ENCODE results near the gene CEMIP. TPM values are rescaled to one million over a fixed set of nuclear protein-coding genes. Genes with fewer than 3 reads are reported as not detected.

CEMIP gene
- polyA plus RNA-seq, 1 experiment: 221 TPM

DNA sequence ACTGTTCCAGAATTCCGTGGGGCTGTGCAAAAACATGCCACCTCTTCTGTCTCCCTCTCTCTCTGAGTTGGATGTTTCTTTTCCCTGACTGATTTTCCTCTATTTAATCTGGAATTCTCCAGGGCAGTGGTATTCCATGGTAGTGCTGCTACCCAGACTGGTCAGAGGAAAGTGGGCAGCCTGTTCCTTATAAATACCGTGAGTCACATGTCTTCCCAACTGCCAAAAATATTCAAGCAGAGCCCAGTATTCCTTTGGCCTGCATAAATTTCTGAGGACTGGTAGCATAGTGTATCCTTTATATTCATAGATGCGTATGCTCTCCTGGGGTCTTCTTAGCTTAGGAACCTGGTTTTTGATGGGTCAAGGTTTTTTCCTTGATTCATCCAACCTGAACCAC is 40.9 kb downstream of the CEMIP start:
- Histone ChIP-seq H3K9me3 (ENCODE audit: control insufficient read depth, insufficient read depth, low read length) (no peaks in the 10 kb centered on the region), H3K27ac (ENCODE audit: low read depth, low read length) (no peak overlapping the region), H3K4me3 (ENCODE audit: low read depth, low read length) (no peak overlapping the region), H3K27me3 (ENCODE audit: control insufficient read depth, insufficient read depth, low read length) (peaks cover 2% of the 10 kb centered on the region)
- no peak for DNase-seq (ENCODE audit: low read depth, low spot score)
- POLR2A ChIA-PET: no interaction called here
- CTCF ChIA-PET: interaction anchor here (1.1 kb wide), 1 partner anchor 149 kb away, joined by 3 read pairs; no protein-coding TSS in a partner anchor
- TF ChIP-seq CTCF (IDR thresholded peaks at IDR 0.05; ENCODE audit: low read depth, low read length): no peak

- TF ChIP-seq CTCF (IDR thresholded peaks at IDR 0.05; ENCODE audit: low read depth, low read length): no peak
- H3K9me3 ChIP-seq (ENCODE audit: control insufficient read depth, insufficient read depth, low read length): no peaks in the 10 kb centered on the region
- POLR2A ChIA-PET: no interaction called here
- CTCF ChIA-PET: interaction anchor here (1.1 kb wide), 1 partner anchor 255 kb away, joined by 3 read pairs; no protein-coding TSS in a partner anchor
- no peaks in the 10 kb centered on the region for H3K27me3 ChIP-seq (ENCODE audit: control insufficient read depth, insufficient read depth, low read length)
- no peak for DNase-seq (ENCODE audit: low read depth, low spot score)
- no peak overlapping the region for H3K27ac ChIP-seq (ENCODE audit: low read depth, low read length)
- no peak overlapping the region for H3K4me3 ChIP-seq (ENCODE audit: low read depth, low read length)
These were observed 43.1 kb downstream of the CEMIP start for GRCh38 chr15:80822256-80822655.

- ChIA-PET POLR2A (no interaction called here), CTCF (interaction anchor here (0.5 to 1.1 kb wide), 2 partner anchors 255 to 445 kb away, joined by 3 read pairs; no protein-coding TSS in a partner anchor)
- H3K27ac ChIP-seq (ENCODE audit: low read depth, low read length): no peak overlapping the region
- H3K27me3 ChIP-seq (ENCODE audit: control insufficient read depth, insufficient read depth, low read length): no peaks in the 10 kb centered on the region
- H3K4me3 ChIP-seq (ENCODE audit: low read depth, low read length): no peak overlapping the region
- H3K9me3 ChIP-seq (ENCODE audit: control insufficient read depth, insufficient read depth, low read length): no peaks in the 10 kb centered on the region
- DNase-seq (ENCODE audit: low read depth, low spot score): no peak
- TF ChIP-seq CTCF (IDR thresholded peaks at IDR 0.05; ENCODE audit: low read depth, low read length): no peak
These were observed 43.5 kb downstream of the CEMIP start for GRCh38 chr15:80822676-80823075.

- H3K9me3 ChIP-seq (ENCODE audit: control insufficient read depth, insufficient read depth, low read length): no peaks in the 10 kb centered on the region
- H3K4me3 ChIP-seq (ENCODE audit: low read depth, low read length): no peak overlapping the region
- H3K27ac ChIP-seq (ENCODE audit: low read depth, low read length): no peak overlapping the region
- TF ChIP-seq CTCF (IDR thresholded peaks at IDR 0.05; ENCODE audit: low read depth, low read length): no peak
- no peaks in the 10 kb centered on the region for H3K27me3 ChIP-seq (ENCODE audit: control insufficient read depth, insufficient read depth, low read length)
- CTCF ChIA-PET: interaction anchor here (0.5 to 1.1 kb wide), 3 partner anchors 210 to 444 kb away, joined by 3 read pairs; no protein-coding TSS in a partner anchor
- no peak for DNase-seq (ENCODE audit: low read depth, low spot score)
- POLR2A ChIA-PET: no interaction called here
These were observed 44.0 kb downstream of the CEMIP start for GRCh38 chr15:80823120-80823519.

- Histone ChIP-seq H3K4me3 (ENCODE audit: low read depth, low read length) (no peak overlapping the region), H3K27me3 (ENCODE audit: control insufficient read depth, insufficient read depth, low read length) (no peaks in the 10 kb centered on the region), H3K9me3 (ENCODE audit: control insufficient read depth, insufficient read depth, low read length) (no peaks in the 10 kb centered on the region), H3K27ac (ENCODE audit: low read depth, low read length) (no peak overlapping the region)
- no peak for DNase-seq (ENCODE audit: low read depth, low spot score)
- no peak for TF ChIP-seq CTCF (IDR thresholded peaks at IDR 0.05; ENCODE audit: low read depth, low read length)
- ChIA-PET CTCF (no interaction called here), POLR2A (no interaction called here)
These were observed 44.8 kb downstream of the CEMIP start for GRCh38 chr15:80823995-80824394.
